WI38 (cell line): Measurements from ENCODE around the gene IL4R.

Experiments
- H3K4me3 ChIP-seq: 2 replicates; pipeline ENCODE4 v1.5.1; 2011; ENCODE audit warnings: low read depth, mild to moderate bottlenecking, control low read depth, low read length
- CTCF ChIP-seq: IDR thresholded peaks from 2 replicates; pipeline ENCODE4 v1.5.1; 2012; ENCODE audit warnings: low read depth, mild to moderate bottlenecking, control low read depth, low read length

IL4R gene

GRCh38 chr16:27381974-27382855, 68.4 kb downstream of the IL4R start:
- H3K4me3 ChIP-seq: no peak overlapping the region
- no peak for TF ChIP-seq CTCF

- H3K4me3 ChIP-seq: no peak overlapping the region
- no peak for TF ChIP-seq CTCF
Measured at GRCh38 chr16:27383556-27384243, 69.9 kb downstream of the IL4R start.

- TF ChIP-seq CTCF: no peak
Measured at GRCh38 chr16:27384425-27384824, 70.7 kb downstream of the IL4R start.

GRCh38 chr16:27385398-27385797, 71.6 kb downstream of the IL4R start:
- H3K4me3 ChIP-seq: no peak overlapping the region
- no peak for TF ChIP-seq CTCF

More at GRCh38 chr16:27384425-27384824, 70.7 kb downstream of the IL4R start:
- no peak overlapping the region for H3K4me3 ChIP-seq

GRCh38 chr16:27386674-27387073, 72.9 kb downstream of the IL4R start:
- no peak for TF ChIP-seq CTCF
- no peak overlapping the region for H3K4me3 ChIP-seq

GRCh38 chr16:27387724-27388123, 74.0 kb downstream of the IL4R start:
- no peak overlapping the region for H3K4me3 ChIP-seq
- no peak for TF ChIP-seq CTCF

- TF ChIP-seq CTCF: no peak
- no peak overlapping the region for H3K4me3 ChIP-seq
Measured at GRCh38 chr16:27389272-27389961, 75.6 kb downstream of the IL4R start.
